Measurements from ENCODE around the gene IFI44. TPM values are rescaled to one million over a fixed set of nuclear protein-coding genes. Genes with fewer than 3 reads are reported as not detected.

Gene IFI44
- polyA plus RNA-seq, 1 of the 3 experiments (the other 2 are of a cell fraction) = 6.5 TPM

- H3K4me1 ChIP-seq (ENCODE audit: control insufficient read depth in 1 of 2, insufficient read depth in 2 of 2, low read depth in 1 of 2, low read length in 1 of 2) = no peaks in the 10 kb centered on the region
- DNase-seq = no peak
Observed at GRCh38 chr1:78678324-78678723, 28.7 kb downstream of the IFI44 start.

DNA sequence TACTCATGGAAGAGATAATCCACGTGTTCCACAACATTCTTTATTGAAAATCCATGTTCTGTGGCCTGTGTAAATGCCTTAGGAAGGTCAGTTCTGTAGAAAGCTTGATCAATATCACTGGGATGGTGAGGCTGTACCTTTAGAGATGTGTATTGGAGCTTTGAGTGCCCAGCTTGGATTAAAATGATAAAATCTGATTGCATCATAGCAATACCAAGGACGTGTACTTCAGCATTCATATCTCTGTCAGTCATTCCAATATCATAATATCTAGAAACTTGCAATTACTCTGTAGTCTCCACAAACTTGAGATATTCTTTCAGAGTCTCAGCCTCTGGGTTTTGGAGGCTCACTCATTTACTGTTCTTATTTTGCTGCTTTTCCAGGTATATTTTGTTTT, 31.6 kb downstream of the IFI44 start:
- Histone ChIP-seq H3K79me2 (ENCODE audit: insufficient read depth) (no peaks in the 10 kb centered on the region), H3K4me1 (ENCODE audit: control insufficient read depth in 1 of 2, insufficient read depth in 2 of 2, low read depth in 1 of 2, low read length in 1 of 2) (peaks cover 0 to 4% of the 10 kb centered on the region in 2 experiments; a peak in 1 of 4 replicates), H4K20me1 (ENCODE audit: insufficient read depth) (no peaks in the 10 kb centered on the region), H3K9me3 (no peaks in the 10 kb centered on the region), H2AFZ (ENCODE audit: low read depth) (no peak overlapping the region), H3K4me2 (no peak overlapping the region), H3K9ac (no peak overlapping the region), H3K27ac (ENCODE audit: low read depth in 2 of 2, low read length in 1 of 2) (no peak overlapping the region), H3K9me2 (no peaks in the 10 kb centered on the region), H3K36me3 (replicated peaks in 1 of 2; ENCODE audit: control insufficient read depth in 1 of 2, insufficient read depth in 2 of 2, low read length in 1 of 2) (no peaks in the 10 kb centered on the region), H3F3A (replicated peaks; ENCODE audit: insufficient read depth) (peaks cover 11% of the 10 kb centered on the region), H3K27me3 (ENCODE audit: insufficient read depth) (no peaks in the 10 kb centered on the region), H3K4me3 (ENCODE audit: low read depth in 2 of 2, low read length in 1 of 2) (no peak overlapping the region)
- ChIA-PET CTCF (interaction anchor here (1.1 to 7.7 kb wide), 3 partner anchors 64 to 550 kb away, joined by 3 to 61 read pairs (median 5); no protein-coding TSS in a partner anchor), POLR2A (no interaction called here)
- 82% methylated on average over 2 of the region's 2 CpGs for WGBS (ENCODE audit: low lambda C conversion rate)
- DNase-seq = no peak
- TF ChIP-seq IRF3 (IDR thresholded peaks at IDR 0.05; ENCODE audit: low read depth, low read length) = no peak
- no peak for TF ChIP-seq EZH2phosphoT487 (IDR thresholded peaks at IDR 0.05; ENCODE audit: borderline replicate concordance, low read depth)
- TF ChIP-seq, protein P1, sequence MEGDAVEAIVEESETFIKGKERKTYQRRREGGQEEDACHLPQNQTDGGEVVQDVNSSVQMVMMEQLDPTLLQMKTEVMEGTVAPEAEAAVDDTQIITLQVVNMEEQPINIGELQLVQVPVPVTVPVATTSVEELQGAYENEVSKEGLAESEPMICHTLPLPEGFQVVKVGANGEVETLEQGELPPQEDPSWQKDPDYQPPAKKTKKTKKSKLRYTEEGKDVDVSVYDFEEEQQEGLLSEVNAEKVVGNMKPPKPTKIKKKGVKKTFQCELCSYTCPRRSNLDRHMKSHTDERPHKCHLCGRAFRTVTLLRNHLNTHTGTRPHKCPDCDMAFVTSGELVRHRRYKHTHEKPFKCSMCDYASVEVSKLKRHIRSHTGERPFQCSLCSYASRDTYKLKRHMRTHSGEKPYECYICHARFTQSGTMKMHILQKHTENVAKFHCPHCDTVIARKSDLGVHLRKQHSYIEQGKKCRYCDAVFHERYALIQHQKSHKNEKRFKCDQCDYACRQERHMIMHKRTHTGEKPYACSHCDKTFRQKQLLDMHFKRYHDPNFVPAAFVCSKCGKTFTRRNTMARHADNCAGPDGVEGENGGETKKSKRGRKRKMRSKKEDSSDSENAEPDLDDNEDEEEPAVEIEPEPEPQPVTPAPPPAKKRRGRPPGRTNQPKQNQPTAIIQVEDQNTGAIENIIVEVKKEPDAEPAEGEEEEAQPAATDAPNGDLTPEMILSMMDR (IDR thresholded peaks at IDR 0.05) = no peak
- TF ChIP-seq TAF1 (IDR thresholded peaks at IDR 0.05; ENCODE audit: borderline replicate concordance, low read depth, low read length) = no peak
- no peak for TF ChIP-seq RXRA (IDR thresholded peaks at IDR 0.05; ENCODE audit: borderline replicate concordance, low read depth)
- no peak for TF ChIP-seq JUND (IDR thresholded peaks at IDR 0.05)
- TF ChIP-seq, protein P2, sequence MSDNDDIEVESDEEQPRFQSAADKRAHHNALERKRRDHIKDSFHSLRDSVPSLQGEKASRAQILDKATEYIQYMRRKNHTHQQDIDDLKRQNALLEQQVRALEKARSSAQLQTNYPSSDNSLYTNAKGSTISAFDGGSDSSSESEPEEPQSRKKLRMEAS (IDR thresholded peaks at IDR 0.05; ENCODE audit: low read depth) = no peak
- TF ChIP-seq SIN3A (IDR thresholded peaks at IDR 0.05; ENCODE audit: borderline replicate concordance, low read depth, low read length) = no peak
- TF ChIP-seq TCF12 (IDR thresholded peaks at IDR 0.05) = no peak
- no peak for TF ChIP-seq YY1 (IDR thresholded peaks at IDR 0.05; ENCODE audit: low read depth)
- TF ChIP-seq SMC3 (IDR thresholded peaks at IDR 0.05; ENCODE audit: low read depth, low read length) = no peak

More at GRCh38 chr1:78678324-78678723, 28.7 kb downstream of the IFI44 start:
- CTCF ChIA-PET = interaction anchor here (0.7 to 7.7 kb wide), 6 partner anchors 61 to 547 kb away, joined by 3 to 61 read pairs (median 5); no protein-coding TSS in a partner anchor
- no peak overlapping the region for H3K27ac ChIP-seq (ENCODE audit: low read depth in 2 of 2, low read length in 1 of 2)
- no peak overlapping the region for H3K4me2 ChIP-seq
- TF ChIP-seq USF2 (IDR thresholded peaks at IDR 0.05; ENCODE audit: borderline replicate concordance, low read depth, low read length) (no peak), YY1 (IDR thresholded peaks at IDR 0.05; ENCODE audit: low read depth) (no peak), RCOR1 (IDR thresholded peaks at IDR 0.05; ENCODE audit: low read length) (no peak), USF1 (IDR thresholded peaks at IDR 0.05; ENCODE audit: borderline replicate concordance, low read depth) (no peak), TCF12 (IDR thresholded peaks at IDR 0.05) (no peak), FOXM1 (IDR thresholded peaks at IDR 0.05; ENCODE audit: low read depth) (no peak), RFX5 (IDR thresholded peaks at IDR 0.05; ENCODE audit: low read length) (no peak), GABPA (IDR thresholded peaks at IDR 0.05; ENCODE audit: low read depth) (no peak), RXRA (IDR thresholded peaks at IDR 0.05; ENCODE audit: borderline replicate concordance, low read depth) (no peak), RAD21 (IDR thresholded peaks at IDR 0.05; ENCODE audit: low read length) (no peak), GATA2 (CRISPR knock-in tag; IDR thresholded peaks at IDR 0.05) (no peak), ELF1 (IDR thresholded peaks at IDR 0.05) (no peak), TEAD4 (IDR thresholded peaks at IDR 0.05; ENCODE audit: borderline replicate concordance, insufficient read depth) (no peak)
- TF ChIP-seq, protein P1 (IDR thresholded peaks at IDR 0.05) = no peak
- no peaks in the 10 kb centered on the region for H3K9me2 ChIP-seq
- H3K36me3 ChIP-seq (replicated peaks in 1 of 2; ENCODE audit: control insufficient read depth in 1 of 2, insufficient read depth in 2 of 2, low read length in 1 of 2) = no peaks in the 10 kb centered on the region
- POLR2A ChIA-PET = no interaction called here
- no peaks in the 10 kb centered on the region for H3K27me3 ChIP-seq (ENCODE audit: insufficient read depth)
- H3K9ac ChIP-seq = no peak overlapping the region
- H3K79me2 ChIP-seq (ENCODE audit: insufficient read depth) = no peaks in the 10 kb centered on the region
- no peak overlapping the region for H2AFZ ChIP-seq (ENCODE audit: low read depth)
- no peak overlapping the region for H3K4me3 ChIP-seq (ENCODE audit: low read depth in 2 of 2, low read length in 1 of 2)
- no peaks in the 10 kb centered on the region for H3K9me3 ChIP-seq
- H3F3A ChIP-seq (replicated peaks; ENCODE audit: insufficient read depth) = peaks cover 11% of the 10 kb centered on the region
- H4K20me1 ChIP-seq (ENCODE audit: insufficient read depth) = no peaks in the 10 kb centered on the region
